WTC11 (cell line): ENCODE results near the gene LPCAT1. TPM values are rescaled to one million over a fixed set of nuclear protein-coding genes. Genes with fewer than 3 reads are reported as not detected.

Experiments used
- ATAC-seq: fragments of 200-7000 bp; cut with Tn5 transposase; 2 replicates; pipeline ENCODE4 v1.10.0; 2021; ENCODE audit warnings: mild to moderate bottlenecking, moderate library complexity
- CTCF ChIA-PET: fragments of 300-600 bp; sonication (Branson Sonifier 250); formaldehyde crosslinking; loops from one replicate; lab custom pipeline; 2021; ENCODE audit warnings: antibody characterized with exemption; lab: Charles Lee
- POLR2A ChIA-PET: fragments of 350-600 bp; sonication (Branson Sonifier 250); formaldehyde crosslinking; loops from one replicate; lab custom pipeline; 2021; ENCODE audit warnings: antibody characterized with exemption; lab: Charles Lee
- DNase-seq: peaks from one replicate; pipeline ENCODE4 v3.0.0; 2021; ENCODE audit warnings: low spot score
- H3K27ac Mint-ChIP-seq: 2 replicates; pipeline ENCODE4 v1.8.0; 2021; ENCODE audit warnings: mixed read lengths
- H3K27me3 Mint-ChIP-seq: 2 replicates; pipeline ENCODE4 v1.8.0; 2021; ENCODE audit warnings: low read depth, mild to moderate bottlenecking, moderate library complexity, mixed read lengths
- H3K36me3 Mint-ChIP-seq: 2 replicates; pipeline ENCODE4 v1.8.0; 2021; ENCODE audit warnings: mixed read lengths
- H3K4me1 Mint-ChIP-seq: 2 replicates; pipeline ENCODE4 v1.8.0; 2022; ENCODE audit warnings: mixed read lengths
- H3K4me3 Mint-ChIP-seq: 2 replicates; pipeline ENCODE4 v1.8.0; 2021; ENCODE audit warnings: mild to moderate bottlenecking, moderate library complexity, mixed read lengths
- H3K9me3 Mint-ChIP-seq: 2 replicates; pipeline ENCODE4 v1.8.0; 2021; ENCODE audit warnings: mixed read lengths
- CREM ChIP-seq: sonication (generic); formaldehyde crosslinking; IDR thresholded peaks from 2 replicates; pipeline ENCODE4 v1.8.1; 2022; ENCODE audit warnings: mild to moderate bottlenecking, missing genetic modification reagents, moderate library complexity
- GABPB1 ChIP-seq: sonication (generic); formaldehyde crosslinking; IDR thresholded peaks from 2 replicates; pipeline ENCODE4 v1.8.1; 2023; ENCODE audit warnings: mild to moderate bottlenecking, missing genetic modification reagents
- GRHL2 ChIP-seq: fragments of 250-450 bp; sonication (Bioruptor Pico); IDR thresholded peaks from 2 replicates; pipeline ENCODE4 v1.8.0; 2022; ENCODE audit warnings: mild to moderate bottlenecking, moderate library complexity; ENCODE audit not compliant: insufficient replicate concordance, severe bottlenecking
- MXD4 ChIP-seq: fragments of 250-450 bp; sonication (Bioruptor Pico); IDR thresholded peaks from 2 replicates; pipeline ENCODE4 v1.8.0; 2021; ENCODE audit warnings: mild to moderate bottlenecking, moderate library complexity, borderline replicate concordance
- SMAD3 ChIP-seq: sonication (generic); formaldehyde crosslinking; IDR thresholded peaks from 2 replicates; pipeline ENCODE4 v1.8.0; 2022; ENCODE audit warnings: missing genetic modification reagents, mild to moderate bottlenecking, borderline replicate concordance
- ZNF121 ChIP-seq: sonication (generic); formaldehyde crosslinking; IDR thresholded peaks from 2 replicates; pipeline ENCODE4 v1.8.0; 2023; ENCODE audit warnings: missing genetic modification reagents
- total RNA-seq: library from RNA; stranded (reverse); gene quantifications from 3 replicates; pipeline ENCODE4 v1.2.3, GENCODE V29; 2021
- TF ChIP-seq, protein P1 (sequence below): sonication (generic); formaldehyde crosslinking; IDR thresholded peaks from 2 replicates; pipeline ENCODE4 v1.8.1; 2023; ENCODE audit warnings: mild to moderate bottlenecking, moderate library complexity, missing genetic modification reagents
- TF ChIP-seq, protein P2 (sequence below): sonication (generic); formaldehyde crosslinking; IDR thresholded peaks from 2 replicates; pipeline ENCODE4 v1.8.1; 2022; ENCODE audit warnings: low read depth, missing genetic modification reagents, borderline replicate concordance
- TF ChIP-seq, protein P3 (sequence below): sonication (generic); formaldehyde crosslinking; IDR thresholded peaks from 2 replicates; pipeline ENCODE4 v1.8.0; 2023; ENCODE audit warnings: mild to moderate bottlenecking, missing genetic modification reagents
- TF ChIP-seq, protein P4 (sequence below): fragments of 250-450 bp; sonication (Bioruptor Pico); IDR thresholded peaks from 2 replicates; pipeline ENCODE4 v1.9.0; 2021; ENCODE audit warnings: mild to moderate bottlenecking
- TF ChIP-seq, protein P5 (sequence below): sonication (generic); formaldehyde crosslinking; IDR thresholded peaks from 2 replicates; pipeline ENCODE4 v1.8.0; 2022; ENCODE audit warnings: mild to moderate bottlenecking, missing genetic modification reagents
- TF ChIP-seq, protein P6 (sequence below): sonication (generic); formaldehyde crosslinking; IDR thresholded peaks from 2 replicates; pipeline ENCODE4 v1.8.0; 2023; ENCODE audit warnings: missing genetic modification reagents, mild to moderate bottlenecking, borderline replicate concordance
- TF ChIP-seq, protein P7 (sequence below): sonication (generic); formaldehyde crosslinking; IDR thresholded peaks from 2 replicates; pipeline ENCODE4 v1.8.0; 2022; ENCODE audit warnings: missing genetic modification reagents
- TF ChIP-seq, protein P8 (sequence below): fragments of 250-450 bp; sonication (Bioruptor Pico); IDR thresholded peaks from 2 replicates; pipeline ENCODE4 v1.9.0; 2021; ENCODE audit warnings: moderate library complexity, mild to moderate bottlenecking, inconsistent platforms, borderline replicate concordance

The LPCAT1 gene
- total RNA-seq, 1 experiment from 2014 or later, result 206 TPM

DNA sequence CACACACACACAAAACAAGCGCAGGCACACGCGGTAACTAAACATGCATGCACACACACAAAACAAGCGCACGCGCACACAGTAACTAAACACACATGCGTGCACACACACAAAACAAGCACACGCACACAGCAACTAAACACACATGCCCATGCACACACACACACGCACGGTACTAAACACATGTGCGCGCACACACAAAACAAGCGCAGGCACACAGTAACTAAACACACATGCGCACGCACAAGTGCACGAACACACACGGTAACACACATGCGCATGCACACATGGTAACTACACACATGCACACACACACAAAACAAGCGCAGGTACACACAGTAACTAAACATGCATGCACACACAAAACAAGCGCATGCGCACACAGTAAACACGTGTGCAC is 58.6 kb downstream of the LPCAT1 start (continued):
- TF ChIP-seq, protein P1, sequence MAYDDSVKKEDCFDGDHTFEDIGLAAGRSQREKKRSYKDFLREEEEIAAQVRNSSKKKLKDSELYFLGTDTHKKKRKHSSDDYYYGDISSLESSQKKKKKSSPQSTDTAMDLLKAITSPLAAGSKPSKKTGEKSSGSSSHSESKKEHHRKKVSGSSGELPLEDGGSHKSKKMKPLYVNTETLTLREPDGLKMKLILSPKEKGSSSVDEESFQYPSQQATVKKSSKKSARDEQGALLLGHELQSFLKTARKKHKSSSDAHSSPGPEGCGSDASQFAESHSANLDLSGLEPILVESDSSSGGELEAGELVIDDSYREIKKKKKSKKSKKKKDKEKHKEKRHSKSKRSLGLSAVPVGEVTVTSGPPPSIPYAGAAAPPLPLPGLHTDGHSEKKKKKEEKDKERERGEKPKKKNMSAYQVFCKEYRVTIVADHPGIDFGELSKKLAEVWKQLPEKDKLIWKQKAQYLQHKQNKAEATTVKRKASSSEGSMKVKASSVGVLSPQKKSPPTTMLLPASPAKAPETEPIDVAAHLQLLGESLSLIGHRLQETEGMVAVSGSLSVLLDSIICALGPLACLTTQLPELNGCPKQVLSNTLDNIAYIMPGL (CRISPR knock-in tag), result no peak

DNA sequence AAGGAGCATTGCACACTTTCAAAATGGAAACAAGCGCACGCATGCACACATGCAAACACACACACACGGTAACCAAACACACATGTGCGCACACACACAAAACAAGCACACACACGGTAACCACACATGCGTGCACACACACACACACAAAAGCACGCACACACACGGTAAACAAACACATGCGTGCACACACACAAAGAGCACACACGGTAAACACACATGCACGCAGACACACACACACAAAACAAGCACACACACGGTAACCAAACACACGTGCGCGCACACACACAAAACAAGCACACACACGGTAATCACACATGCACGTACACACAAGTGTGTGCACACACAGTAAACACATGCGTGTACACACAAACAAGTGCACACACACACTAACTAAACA is 59.2 kb downstream of the LPCAT1 start:
- DNase-seq (no peak), ATAC-seq (no peak)
- TF ChIP-seq SMAD3 (CRISPR knock-in tag), result no peak
- TF ChIP-seq, protein P2, sequence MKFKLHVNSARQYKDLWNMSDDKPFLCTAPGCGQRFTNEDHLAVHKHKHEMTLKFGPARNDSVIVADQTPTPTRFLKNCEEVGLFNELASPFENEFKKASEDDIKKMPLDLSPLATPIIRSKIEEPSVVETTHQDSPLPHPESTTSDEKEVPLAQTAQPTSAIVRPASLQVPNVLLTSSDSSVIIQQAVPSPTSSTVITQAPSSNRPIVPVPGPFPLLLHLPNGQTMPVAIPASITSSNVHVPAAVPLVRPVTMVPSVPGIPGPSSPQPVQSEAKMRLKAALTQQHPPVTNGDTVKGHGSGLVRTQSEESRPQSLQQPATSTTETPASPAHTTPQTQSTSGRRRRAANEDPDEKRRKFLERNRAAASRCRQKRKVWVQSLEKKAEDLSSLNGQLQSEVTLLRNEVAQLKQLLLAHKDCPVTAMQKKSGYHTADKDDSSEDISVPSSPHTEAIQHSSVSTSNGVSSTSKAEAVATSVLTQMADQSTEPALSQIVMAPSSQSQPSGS, result no peak
- no peak for TF ChIP-seq CREM (CRISPR knock-in tag)
- TF ChIP-seq, protein P3, sequence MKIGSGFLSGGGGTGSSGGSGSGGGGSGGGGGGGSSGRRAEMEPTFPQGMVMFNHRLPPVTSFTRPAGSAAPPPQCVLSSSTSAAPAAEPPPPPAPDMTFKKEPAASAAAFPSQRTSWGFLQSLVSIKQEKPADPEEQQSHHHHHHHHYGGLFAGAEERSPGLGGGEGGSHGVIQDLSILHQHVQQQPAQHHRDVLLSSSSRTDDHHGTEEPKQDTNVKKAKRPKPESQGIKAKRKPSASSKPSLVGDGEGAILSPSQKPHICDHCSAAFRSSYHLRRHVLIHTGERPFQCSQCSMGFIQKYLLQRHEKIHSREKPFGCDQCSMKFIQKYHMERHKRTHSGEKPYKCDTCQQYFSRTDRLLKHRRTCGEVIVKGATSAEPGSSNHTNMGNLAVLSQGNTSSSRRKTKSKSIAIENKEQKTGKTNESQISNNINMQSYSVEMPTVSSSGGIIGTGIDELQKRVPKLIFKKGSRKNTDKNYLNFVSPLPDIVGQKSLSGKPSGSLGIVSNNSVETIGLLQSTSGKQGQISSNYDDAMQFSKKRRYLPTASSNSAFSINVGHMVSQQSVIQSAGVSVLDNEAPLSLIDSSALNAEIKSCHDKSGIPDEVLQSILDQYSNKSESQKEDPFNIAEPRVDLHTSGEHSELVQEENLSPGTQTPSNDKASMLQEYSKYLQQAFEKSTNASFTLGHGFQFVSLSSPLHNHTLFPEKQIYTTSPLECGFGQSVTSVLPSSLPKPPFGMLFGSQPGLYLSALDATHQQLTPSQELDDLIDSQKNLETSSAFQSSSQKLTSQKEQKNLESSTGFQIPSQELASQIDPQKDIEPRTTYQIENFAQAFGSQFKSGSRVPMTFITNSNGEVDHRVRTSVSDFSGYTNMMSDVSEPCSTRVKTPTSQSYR, result no peak
- no peak for TF ChIP-seq MXD4 (CRISPR knock-in tag)
- TF ChIP-seq, protein P4, sequence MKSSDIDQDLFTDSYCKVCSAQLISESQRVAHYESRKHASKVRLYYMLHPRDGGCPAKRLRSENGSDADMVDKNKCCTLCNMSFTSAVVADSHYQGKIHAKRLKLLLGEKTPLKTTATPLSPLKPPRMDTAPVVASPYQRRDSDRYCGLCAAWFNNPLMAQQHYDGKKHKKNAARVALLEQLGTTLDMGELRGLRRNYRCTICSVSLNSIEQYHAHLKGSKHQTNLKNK (CRISPR knock-in tag), result no peak
- TF ChIP-seq, protein P5, sequence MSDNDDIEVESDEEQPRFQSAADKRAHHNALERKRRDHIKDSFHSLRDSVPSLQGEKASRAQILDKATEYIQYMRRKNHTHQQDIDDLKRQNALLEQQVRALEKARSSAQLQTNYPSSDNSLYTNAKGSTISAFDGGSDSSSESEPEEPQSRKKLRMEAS (CRISPR knock-in tag), result no peak
- TF ChIP-seq GABPB1 (CRISPR knock-in tag), result no peak
- TF ChIP-seq, protein P6, sequence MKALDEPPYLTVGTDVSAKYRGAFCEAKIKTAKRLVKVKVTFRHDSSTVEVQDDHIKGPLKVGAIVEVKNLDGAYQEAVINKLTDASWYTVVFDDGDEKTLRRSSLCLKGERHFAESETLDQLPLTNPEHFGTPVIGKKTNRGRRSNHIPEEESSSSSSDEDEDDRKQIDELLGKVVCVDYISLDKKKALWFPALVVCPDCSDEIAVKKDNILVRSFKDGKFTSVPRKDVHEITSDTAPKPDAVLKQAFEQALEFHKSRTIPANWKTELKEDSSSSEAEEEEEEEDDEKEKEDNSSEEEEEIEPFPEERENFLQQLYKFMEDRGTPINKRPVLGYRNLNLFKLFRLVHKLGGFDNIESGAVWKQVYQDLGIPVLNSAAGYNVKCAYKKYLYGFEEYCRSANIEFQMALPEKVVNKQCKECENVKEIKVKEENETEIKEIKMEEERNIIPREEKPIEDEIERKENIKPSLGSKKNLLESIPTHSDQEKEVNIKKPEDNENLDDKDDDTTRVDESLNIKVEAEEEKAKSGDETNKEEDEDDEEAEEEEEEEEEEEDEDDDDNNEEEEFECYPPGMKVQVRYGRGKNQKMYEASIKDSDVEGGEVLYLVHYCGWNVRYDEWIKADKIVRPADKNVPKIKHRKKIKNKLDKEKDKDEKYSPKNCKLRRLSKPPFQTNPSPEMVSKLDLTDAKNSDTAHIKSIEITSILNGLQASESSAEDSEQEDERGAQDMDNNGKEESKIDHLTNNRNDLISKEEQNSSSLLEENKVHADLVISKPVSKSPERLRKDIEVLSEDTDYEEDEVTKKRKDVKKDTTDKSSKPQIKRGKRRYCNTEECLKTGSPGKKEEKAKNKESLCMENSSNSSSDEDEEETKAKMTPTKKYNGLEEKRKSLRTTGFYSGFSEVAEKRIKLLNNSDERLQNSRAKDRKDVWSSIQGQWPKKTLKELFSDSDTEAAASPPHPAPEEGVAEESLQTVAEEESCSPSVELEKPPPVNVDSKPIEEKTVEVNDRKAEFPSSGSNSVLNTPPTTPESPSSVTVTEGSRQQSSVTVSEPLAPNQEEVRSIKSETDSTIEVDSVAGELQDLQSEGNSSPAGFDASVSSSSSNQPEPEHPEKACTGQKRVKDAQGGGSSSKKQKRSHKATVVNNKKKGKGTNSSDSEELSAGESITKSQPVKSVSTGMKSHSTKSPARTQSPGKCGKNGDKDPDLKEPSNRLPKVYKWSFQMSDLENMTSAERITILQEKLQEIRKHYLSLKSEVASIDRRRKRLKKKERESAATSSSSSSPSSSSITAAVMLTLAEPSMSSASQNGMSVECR (CRISPR knock-in tag), result no peak
- TF ChIP-seq, protein P7, sequence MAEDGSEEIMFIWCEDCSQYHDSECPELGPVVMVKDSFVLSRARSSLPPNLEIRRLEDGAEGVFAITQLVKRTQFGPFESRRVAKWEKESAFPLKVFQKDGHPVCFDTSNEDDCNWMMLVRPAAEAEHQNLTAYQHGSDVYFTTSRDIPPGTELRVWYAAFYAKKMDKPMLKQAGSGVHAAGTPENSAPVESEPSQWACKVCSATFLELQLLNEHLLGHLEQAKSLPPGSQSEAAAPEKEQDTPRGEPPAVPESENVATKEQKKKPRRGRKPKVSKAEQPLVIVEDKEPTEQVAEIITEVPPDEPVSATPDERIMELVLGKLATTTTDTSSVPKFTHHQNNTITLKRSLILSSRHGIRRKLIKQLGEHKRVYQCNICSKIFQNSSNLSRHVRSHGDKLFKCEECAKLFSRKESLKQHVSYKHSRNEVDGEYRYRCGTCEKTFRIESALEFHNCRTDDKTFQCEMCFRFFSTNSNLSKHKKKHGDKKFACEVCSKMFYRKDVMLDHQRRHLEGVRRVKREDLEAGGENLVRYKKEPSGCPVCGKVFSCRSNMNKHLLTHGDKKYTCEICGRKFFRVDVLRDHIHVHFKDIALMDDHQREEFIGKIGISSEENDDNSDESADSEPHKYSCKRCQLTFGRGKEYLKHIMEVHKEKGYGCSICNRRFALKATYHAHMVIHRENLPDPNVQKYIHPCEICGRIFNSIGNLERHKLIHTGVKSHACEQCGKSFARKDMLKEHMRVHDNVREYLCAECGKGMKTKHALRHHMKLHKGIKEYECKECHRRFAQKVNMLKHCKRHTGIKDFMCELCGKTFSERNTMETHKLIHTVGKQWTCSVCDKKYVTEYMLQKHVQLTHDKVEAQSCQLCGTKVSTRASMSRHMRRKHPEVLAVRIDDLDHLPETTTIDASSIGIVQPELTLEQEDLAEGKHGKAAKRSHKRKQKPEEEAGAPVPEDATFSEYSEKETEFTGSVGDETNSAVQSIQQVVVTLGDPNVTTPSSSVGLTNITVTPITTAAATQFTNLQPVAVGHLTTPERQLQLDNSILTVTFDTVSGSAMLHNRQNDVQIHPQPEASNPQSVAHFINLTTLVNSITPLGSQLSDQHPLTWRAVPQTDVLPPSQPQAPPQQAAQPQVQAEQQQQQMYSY, result no peak
- TF ChIP-seq GRHL2, result no peak
- TF ChIP-seq, protein P8, sequence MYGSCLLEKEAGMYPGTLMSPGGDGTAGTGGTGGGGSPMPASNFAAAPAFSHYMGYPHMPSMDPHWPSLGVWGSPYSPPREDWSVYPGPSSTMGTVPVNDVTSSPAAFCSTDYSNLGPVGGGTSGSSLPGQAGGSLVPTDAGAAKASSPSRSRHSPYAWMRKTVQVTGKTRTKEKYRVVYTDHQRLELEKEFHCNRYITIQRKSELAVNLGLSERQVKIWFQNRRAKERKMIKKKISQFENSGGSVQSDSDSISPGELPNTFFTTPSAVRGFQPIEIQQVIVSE (CRISPR knock-in tag), result no peak
- TF ChIP-seq ZNF121, result no peak
- Mint-ChIP-seq H3K36me3 (peaks cover 73% of the 10 kb centered on the region), H3K9me3 (peaks cover 21% of the 10 kb centered on the region), H3K27ac (no peak overlapping the region), H3K4me1 (no peaks in the 10 kb centered on the region; the same call in 1 of the 2 replicates), H3K4me3 (no peak overlapping the region), H3K27me3 (no peaks in the 10 kb centered on the region)
- ChIA-PET POLR2A (no interaction called here), CTCF (no interaction called here)
